Panc1 (cell line): ENCODE measurements around the gene RAX2. TPM values are rescaled to one million over a fixed set of nuclear protein-coding genes. Genes with fewer than 3 reads are reported as not detected.
"Not testable (repeated sequence)": the region's sequence is repeated elsewhere in the genome, so short reads cannot be mapped to it uniquely, and the experiment has no call there.

ENCODE experiments used
- ATAC-seq: fragments of 200-7000 bp; cut with Tn5 transposase; 2 replicates; pipeline ENCODE4 v1.9.1; 2020; ENCODE audit warnings: mild to moderate bottlenecking, moderate library complexity
- BruUV-seq: library from RNA; stranded (reverse); fragments of 400-500 nt; replicated peaks from 2 replicates; lab custom pipeline; 2021; lab: Mats Ljungman, UMichigan
- CTCF ChIA-PET: fragments of 300-600 bp; sonication (Branson Sonifier 250); formaldehyde crosslinking; loops from one replicate; lab custom pipeline; 2022; ENCODE audit warnings: antibody characterized with exemption; lab: Charles Lee
- POLR2A ChIA-PET: fragments of 300-600 bp; sonication (Branson Sonifier 250); formaldehyde crosslinking; loops from one replicate; lab custom pipeline; 2022; ENCODE audit warnings: antibody characterized with exemption; lab: Charles Lee
- DNase-seq: peaks from one replicate; pipeline ENCODE4 v3.0.0-alpha.2; 2010; ENCODE audit warnings: low read depth, low spot score
- H3K27ac ChIP-seq: 2 replicates; pipeline ENCODE4 v1.5.1; 2011; ENCODE audit warnings: mild to moderate bottlenecking, low read length, inconsistent platforms
- H3K27me3 ChIP-seq: fragments of 200-500 bp; sonication (Bioruptor generic); 2 replicates; pipeline ENCODE4 v1.6.0; 2014; ENCODE audit warnings: low read length, inconsistent platforms; ENCODE audit not compliant: control insufficient read depth, insufficient read depth
- H3K36me3 ChIP-seq: fragments of 200-500 bp; sonication (Bioruptor generic); 2 replicates; pipeline ENCODE4 v1.5.1; 2014; ENCODE audit warnings: inconsistent platforms, mild to moderate bottlenecking, low read length, moderate library complexity; ENCODE audit not compliant: control insufficient read depth, insufficient read depth
- H3K4me1 ChIP-seq: 2 replicates; pipeline ENCODE4 v1.5.1; 2011; ENCODE audit warnings: inconsistent platforms, mild to moderate bottlenecking, low read length, moderate library complexity; ENCODE audit not compliant: control insufficient read depth, insufficient read depth
- H3K4me3 ChIP-seq, 2 experiments: 2 replicates each; pipeline ENCODE4 v1.5.1; 2011 to 2012; ENCODE audit warnings: low read depth in 2 of 2, low read length in 2 of 2, mild to moderate bottlenecking in 2 of 2, inconsistent platforms in 1 of 2, moderate library complexity in 1 of 2
- H3K9me3 ChIP-seq: fragments of 200-500 bp; sonication (Bioruptor generic); 2 replicates; pipeline ENCODE4 v1.5.1; 2014; ENCODE audit warnings: low read depth, mild to moderate bottlenecking, inconsistent platforms, low read length, moderate library complexity; ENCODE audit not compliant: control insufficient read depth, insufficient read depth
- CTCF ChIP-seq: fragments of 450-650 bp; IDR thresholded peaks from 2 replicates; pipeline ENCODE4 v1.5.1; 2017; ENCODE audit warnings: mild to moderate bottlenecking
- POLR2AphosphoS5 ChIP-seq: IDR thresholded peaks from 2 replicates; pipeline ENCODE4 v1.6.1; 2012; ENCODE audit warnings: mild to moderate bottlenecking, low read depth, low read length, moderate library complexity
- REST ChIP-seq, 2 experiments: IDR thresholded peaks; 2 replicates each; pipeline ENCODE4 v1.6.1; 2011 to 2012; ENCODE audit warnings: low read depth in 2 of 2, control low read depth in 1 of 2, low read length in 1 of 2, mild to moderate bottlenecking in 1 of 2, moderate library complexity in 1 of 2; ENCODE audit not compliant: insufficient read depth in 1 of 2
- SIN3A ChIP-seq: IDR thresholded peaks from 2 replicates; pipeline ENCODE4 v1.6.1; 2012; ENCODE audit warnings: low read depth, mild to moderate bottlenecking, low read length, moderate library complexity, borderline replicate concordance; ENCODE audit not compliant: insufficient read depth
- TCF7L2 ChIP-seq: IDR thresholded peaks from 2 replicates; pipeline ENCODE4 v1.6.1; 2011; ENCODE audit warnings: mild to moderate bottlenecking, low read depth, low read length, inconsistent platforms
- in situ Hi-C: cut with HindIII; loops from 2 replicates; pipeline ENCODE4 v1.10.0; 2016; ENCODE audit warnings: low sequenced_read_pairs, low pct_unique_long_range_greater_than_20kb
- intact Hi-C: fragments of 100-400 bp; cut with micrococcal nuclease; formaldehyde crosslinking; loops from one replicate; pipeline ENCODE4 v1.10.0; 2022; ENCODE audit not compliant: unreplicated experiment
- total RNA-seq: library from RNA; stranded (reverse); gene quantifications from one replicate; pipeline ENCODE4 v1.2.1, GENCODE V29; 2021; ENCODE audit not compliant: unreplicated experiment

The RAX2 gene
- total RNA-seq, 1 experiment from 2014 or later = not detected

GRCh38 chr19:3757705-3758104, 14.3 kb downstream of the RAX2 start:
- H3K9me3 ChIP-seq, in situ Hi-C loops, H3K4me1 ChIP-seq, ATAC-seq, intact Hi-C loops, CTCF ChIA-PET, DNase-seq, POLR2A ChIA-PET, BruUV-seq, H3K27ac ChIP-seq, H3K4me3 ChIP-seq, H3K36me3 ChIP-seq, H3K27me3 ChIP-seq: not testable (repeated sequence)

GRCh38 chr19:3753631-3754410, 18.2 kb downstream of the RAX2 start:
- ATAC-seq (no peak), DNase-seq (no peak)
- no TSS peak for BruUV-seq
- CTCF ChIA-PET = no interaction called here
- no peaks in the 10 kb centered on the region for H3K36me3 ChIP-seq
- no peaks in the 10 kb centered on the region for H3K4me1 ChIP-seq
- in situ Hi-C loops (no loop called here), intact Hi-C loops (no loop called here)
- POLR2A ChIA-PET = no interaction called here
- H3K9me3 ChIP-seq = no peaks in the 10 kb centered on the region
- H3K4me3 ChIP-seq = no peak overlapping the region
- H3K27ac ChIP-seq = no peak overlapping the region
- TF ChIP-seq TCF7L2 (no peak), SIN3A (no peak), POLR2AphosphoS5 (no peak), CTCF (no peak)
- H3K27me3 ChIP-seq = no peaks in the 10 kb centered on the region

GRCh38 chr19:3752492-3752891, 19.5 kb downstream of the RAX2 start:
- DNase-seq = no peak
- in situ Hi-C loops (no loop called here), intact Hi-C loops (no loop called here)
- no peak for ATAC-seq
- Histone ChIP-seq H3K4me3 (no peak overlapping the region), H3K27me3 (no peaks in the 10 kb centered on the region), H3K4me1 (no peaks in the 10 kb centered on the region), H3K36me3 (no peaks in the 10 kb centered on the region), H3K27ac (no peak overlapping the region), H3K9me3 (no peaks in the 10 kb centered on the region)
- ChIA-PET POLR2A (no interaction called here), CTCF (no interaction called here)
- TF ChIP-seq POLR2AphosphoS5 (no peak), REST (IDR thresholded peaks at IDR 0.05; ENCODE audit: insufficient read depth in 1 of 2, low read depth in 2 of 2, low read length in 1 of 2) (no peak), TCF7L2 (no peak)
- BruUV-seq = no TSS peak
